GM15510 (cell line): ENCODE data around the gene CHST8.

ENCODE experiments used
- POLR2A ChIP-seq: IDR thresholded peaks from 3 replicates; pipeline ENCODE4 v1.6.1; 2011; ENCODE audit warnings: borderline replicate concordance; ENCODE audit not compliant: insufficient read length; ENCODE audit errors: extremely low read depth

Gene CHST8

GRCh38 chr19:33755099-33756035 lies 133.6 kb downstream of the CHST8 start:
- no peak for TF ChIP-seq POLR2A

GRCh38 chr19:33756177-33756576 lies 134.4 kb downstream of the CHST8 start:
- TF ChIP-seq POLR2A: no peak

GRCh38 chr19:33758541-33759013 lies 136.8 kb downstream of the CHST8 start:
- no peak for TF ChIP-seq POLR2A

GRCh38 chr19:33759356-33759755 lies 137.6 kb downstream of the CHST8 start:
- no peak for TF ChIP-seq POLR2A

DNA sequence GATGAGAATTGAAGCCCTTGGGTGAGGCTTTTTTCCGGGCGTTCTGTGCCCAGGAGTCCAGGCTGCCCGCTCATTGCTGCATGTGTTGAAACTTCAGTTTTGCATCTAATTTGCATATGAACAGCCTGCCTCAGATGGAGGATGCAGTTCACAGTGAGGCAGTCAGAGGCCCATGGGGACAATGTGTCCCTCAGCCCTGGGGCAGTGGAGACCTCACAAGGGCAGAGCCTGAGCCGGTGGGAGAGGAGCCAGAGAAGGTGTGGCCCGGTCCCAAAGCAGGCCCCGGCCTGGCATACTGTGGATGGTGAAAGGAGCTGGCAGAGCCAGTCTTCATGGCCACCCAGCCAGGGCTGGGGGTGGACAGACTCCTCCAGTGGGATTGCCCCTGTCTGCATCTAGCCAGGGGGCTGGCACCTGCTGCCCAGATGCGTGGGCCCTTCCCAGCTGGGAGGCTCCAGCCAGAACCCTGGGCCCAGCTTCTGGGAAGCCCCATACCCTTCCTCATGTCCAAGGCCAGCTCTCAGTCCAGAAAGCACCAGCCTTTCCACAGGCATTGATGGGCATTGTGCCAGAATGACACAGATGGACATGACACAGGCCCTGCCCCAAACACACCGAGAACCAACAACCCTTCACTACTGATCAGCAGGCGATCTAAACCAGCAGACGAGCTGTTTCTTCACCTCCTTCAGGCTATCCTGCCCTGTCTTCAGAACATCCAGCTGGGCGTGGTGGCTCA lies 142.0 kb downstream of the CHST8 start:
- no peak for TF ChIP-seq POLR2A

- no peak for TF ChIP-seq POLR2A
Measured at GRCh38 chr19:33766623-33767022, 144.9 kb downstream of the CHST8 start.

GRCh38 chr19:33767898-33768413 lies 146.2 kb downstream of the CHST8 start:
- no peak for TF ChIP-seq POLR2A

GRCh38 chr19:33769208-33769607 lies 147.5 kb downstream of the CHST8 start:
- TF ChIP-seq POLR2A: no peak

DNA sequence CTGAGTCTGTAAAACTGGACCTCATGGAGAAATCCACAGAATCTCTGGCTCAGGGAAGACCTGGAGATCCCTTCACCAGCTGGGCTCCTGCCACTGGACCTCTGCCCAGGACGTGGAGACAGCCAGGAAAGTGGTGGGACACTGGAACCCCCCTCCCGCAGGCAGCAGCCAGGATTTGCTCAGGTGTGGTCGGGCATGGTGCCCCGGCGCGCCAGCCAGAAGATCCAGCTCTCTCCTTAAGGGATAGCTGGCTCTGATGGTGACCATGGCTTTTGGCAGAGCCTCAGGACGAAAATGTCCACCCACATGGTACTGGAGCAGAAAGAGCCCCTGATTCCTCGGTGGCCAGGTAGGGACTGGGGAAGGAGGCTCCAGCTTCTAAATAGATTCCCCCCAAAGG lies 148.4 kb downstream of the CHST8 start:
- TF ChIP-seq POLR2A: no peak

- TF ChIP-seq POLR2A: no peak
Measured at GRCh38 chr19:33771384-33772101, 149.8 kb downstream of the CHST8 start.

DNA sequence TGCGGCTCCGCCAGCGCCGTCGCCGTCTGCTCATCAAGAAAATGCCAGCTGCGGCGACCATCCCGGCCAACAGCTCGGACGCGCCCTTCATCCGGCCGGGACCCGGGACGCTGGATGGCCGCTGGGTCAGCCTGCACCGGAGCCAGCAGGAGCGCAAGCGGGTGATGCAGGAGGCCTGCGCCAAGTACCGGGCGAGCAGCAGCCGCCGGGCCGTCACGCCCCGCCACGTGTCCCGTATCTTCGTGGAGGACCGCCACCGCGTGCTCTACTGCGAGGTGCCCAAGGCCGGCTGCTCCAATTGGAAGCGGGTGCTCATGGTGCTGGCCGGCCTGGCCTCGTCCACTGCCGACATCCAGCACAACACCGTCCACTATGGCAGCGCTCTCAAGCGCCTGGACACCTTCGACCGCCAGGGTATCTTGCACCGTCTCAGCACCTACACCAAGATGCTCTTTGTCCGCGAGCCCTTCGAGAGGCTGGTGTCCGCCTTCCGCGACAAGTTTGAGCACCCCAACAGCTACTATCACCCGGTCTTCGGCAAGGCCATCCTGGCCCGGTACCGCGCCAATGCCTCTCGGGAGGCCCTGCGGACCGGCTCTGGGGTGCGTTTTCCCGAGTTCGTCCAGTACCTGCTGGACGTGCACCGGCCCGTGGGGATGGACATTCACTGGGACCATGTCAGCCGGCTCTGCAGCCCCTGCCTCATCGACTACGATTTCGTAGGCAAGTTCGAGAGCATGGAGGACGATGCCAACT lies 150.5 kb downstream of the CHST8 start:
- no peak for TF ChIP-seq POLR2A

GRCh38 chr19:33772858-33773180 lies 151.1 kb downstream of the CHST8 start:
- TF ChIP-seq POLR2A: no peak

DNA sequence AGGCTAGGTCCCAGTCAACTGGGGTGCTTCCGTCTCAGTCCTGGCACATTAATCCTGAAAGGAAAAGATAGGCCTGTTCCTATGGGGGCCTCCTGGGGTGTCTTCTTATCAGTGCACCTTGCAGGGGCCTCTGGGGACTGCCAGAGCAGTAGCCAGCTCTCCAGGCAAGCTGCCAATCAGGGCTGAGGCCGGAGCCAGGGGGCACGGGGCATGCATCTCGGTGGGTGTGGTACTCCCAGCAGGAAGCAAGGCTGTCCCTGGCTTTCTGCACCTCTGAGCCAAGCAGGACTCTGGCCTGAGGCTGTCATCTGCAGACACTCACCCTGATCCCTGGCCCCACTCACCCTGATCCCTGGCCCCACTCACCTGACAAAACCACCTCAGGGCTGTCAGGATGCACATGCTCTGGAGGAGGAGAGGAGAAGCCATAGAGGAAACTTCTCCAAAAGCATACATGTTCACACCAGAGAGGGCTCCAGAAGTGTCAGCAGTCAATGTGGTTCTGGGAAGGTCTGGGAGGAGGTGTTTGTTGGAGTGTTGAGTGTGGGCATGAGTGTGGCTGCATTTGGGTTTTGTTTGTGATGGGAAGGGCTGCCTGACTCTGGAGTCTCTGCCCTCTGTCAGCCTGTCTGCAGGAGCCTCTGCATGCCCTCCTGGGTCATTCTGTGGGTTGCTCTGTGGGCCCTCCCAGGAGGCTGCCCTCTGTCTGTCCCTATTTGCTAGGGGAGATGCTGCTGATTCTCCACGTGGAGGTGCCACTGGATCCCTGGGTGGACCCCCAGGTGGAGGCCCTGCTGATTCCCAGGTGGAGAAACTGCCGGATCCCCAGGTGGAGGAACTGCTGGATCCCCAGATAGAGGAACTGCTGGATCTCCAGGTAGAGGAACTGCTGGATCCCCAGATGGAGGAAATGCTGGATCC lies 152.2 kb downstream of the CHST8 start:
- no peak for TF ChIP-seq POLR2A
